ENCODE measurements around the gene PRPF6. TPM values are rescaled to one million over a fixed set of nuclear protein-coding genes. Genes with fewer than 3 reads are reported as not detected.

The PRPF6 gene
- total and polyA plus RNA-seq, 2 donors (not counting 3 experiments of a cell fraction or from before 2014, with no cell fraction given): 35.3 to 67.4 TPM

DNA sequence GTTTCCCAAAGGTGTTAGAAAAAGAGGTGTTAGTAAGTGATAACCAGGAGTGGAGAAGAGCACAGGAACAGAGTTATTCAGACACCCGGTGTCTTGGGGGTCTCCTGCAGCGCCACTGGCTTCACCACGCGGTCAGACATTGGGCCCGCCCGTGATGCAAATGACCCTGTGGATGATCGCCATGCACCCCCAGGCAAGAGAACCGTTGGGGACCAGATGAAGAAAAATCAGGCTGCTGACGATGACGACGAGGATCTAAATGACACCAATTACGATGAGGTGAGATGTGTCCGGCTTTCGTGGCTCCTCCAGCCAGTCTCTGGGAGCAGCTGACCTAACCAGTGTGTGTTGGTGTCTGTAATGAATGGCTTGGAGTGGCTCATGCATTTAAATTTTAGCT, 2.0 kb downstream of the PRPF6 start:
- POLR2A ChIA-PET: no interaction called here

DNA sequence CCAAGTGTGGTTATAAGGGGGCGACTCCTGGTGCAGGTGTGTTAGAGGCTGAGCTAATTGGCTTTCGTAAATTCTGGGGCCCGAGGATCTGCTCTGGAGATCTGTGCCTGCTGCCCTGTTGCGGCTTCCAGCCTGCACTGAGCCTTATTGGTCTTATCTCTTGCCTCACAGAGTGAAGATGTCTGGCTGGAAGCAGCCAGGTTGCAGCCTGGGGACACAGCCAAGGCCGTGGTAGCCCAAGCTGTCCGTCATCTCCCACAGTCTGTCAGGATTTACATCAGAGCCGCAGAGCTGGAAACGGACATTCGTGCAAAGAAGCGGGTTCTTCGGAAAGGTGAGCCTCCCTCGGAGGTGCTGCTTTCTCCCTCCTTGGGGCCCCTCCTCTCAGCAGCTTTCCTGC, 20.0 kb downstream of the PRPF6 start:
- H3K9ac ChIP-seq (replicated peaks; ENCODE audit: extremely low read depth, insufficient read depth, low read length): no peak overlapping the region
- H3K9me1 ChIP-seq (replicated peaks; ENCODE audit: control insufficient read depth, extremely low read depth, insufficient read depth, low read length): no peaks in the 10 kb centered on the region
- H3K27me3 ChIP-seq (ENCODE audit: control insufficient read depth in 2 of 2, insufficient read depth in 2 of 2, low read length in 2 of 2): no peaks in the 10 kb centered on the region
- no peaks in the 10 kb centered on the region for H3K4me1 ChIP-seq (ENCODE audit: control insufficient read depth, extremely low read depth, insufficient read depth, low read length)
- no peak for TF ChIP-seq POLR2AphosphoS5 (IDR thresholded peaks at IDR 0.05; ENCODE audit: insufficient read depth, low read depth, low read length)
- TF ChIP-seq MYC (IDR thresholded peaks at IDR 0.05; ENCODE audit: low read depth, low read length): no peak
- TF ChIP-seq, protein P1, sequence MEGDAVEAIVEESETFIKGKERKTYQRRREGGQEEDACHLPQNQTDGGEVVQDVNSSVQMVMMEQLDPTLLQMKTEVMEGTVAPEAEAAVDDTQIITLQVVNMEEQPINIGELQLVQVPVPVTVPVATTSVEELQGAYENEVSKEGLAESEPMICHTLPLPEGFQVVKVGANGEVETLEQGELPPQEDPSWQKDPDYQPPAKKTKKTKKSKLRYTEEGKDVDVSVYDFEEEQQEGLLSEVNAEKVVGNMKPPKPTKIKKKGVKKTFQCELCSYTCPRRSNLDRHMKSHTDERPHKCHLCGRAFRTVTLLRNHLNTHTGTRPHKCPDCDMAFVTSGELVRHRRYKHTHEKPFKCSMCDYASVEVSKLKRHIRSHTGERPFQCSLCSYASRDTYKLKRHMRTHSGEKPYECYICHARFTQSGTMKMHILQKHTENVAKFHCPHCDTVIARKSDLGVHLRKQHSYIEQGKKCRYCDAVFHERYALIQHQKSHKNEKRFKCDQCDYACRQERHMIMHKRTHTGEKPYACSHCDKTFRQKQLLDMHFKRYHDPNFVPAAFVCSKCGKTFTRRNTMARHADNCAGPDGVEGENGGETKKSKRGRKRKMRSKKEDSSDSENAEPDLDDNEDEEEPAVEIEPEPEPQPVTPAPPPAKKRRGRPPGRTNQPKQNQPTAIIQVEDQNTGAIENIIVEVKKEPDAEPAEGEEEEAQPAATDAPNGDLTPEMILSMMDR (IDR thresholded peaks at IDR 0.05; ENCODE audit: extremely low read depth in 1 of 2, insufficient read depth in 1 of 2, low read depth in 1 of 2, low read length in 2 of 2): no peak
- TF ChIP-seq, protein P2, sequence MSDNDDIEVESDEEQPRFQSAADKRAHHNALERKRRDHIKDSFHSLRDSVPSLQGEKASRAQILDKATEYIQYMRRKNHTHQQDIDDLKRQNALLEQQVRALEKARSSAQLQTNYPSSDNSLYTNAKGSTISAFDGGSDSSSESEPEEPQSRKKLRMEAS (IDR thresholded peaks at IDR 0.05; ENCODE audit: insufficient read depth, insufficient read length): no peak
- no peak for TF ChIP-seq EZH2 (IDR thresholded peaks at IDR 0.05; ENCODE audit: borderline replicate concordance, low read depth, low read length, severe bottlenecking)
- no peak for TF ChIP-seq FOS (IDR thresholded peaks at IDR 0.05; ENCODE audit: borderline replicate concordance, insufficient read depth, low read length)
- TF ChIP-seq JUN (IDR thresholded peaks at IDR 0.05; ENCODE audit: borderline replicate concordance, insufficient read depth, insufficient read length, low read depth): no peak
- TF ChIP-seq POLR2A (IDR thresholded peaks at IDR 0.05; ENCODE audit: low read depth, low read length): no peak
- no peak for TF ChIP-seq GATA2 (IDR thresholded peaks at IDR 0.05; ENCODE audit: insufficient read depth, insufficient read length, low read depth, low read length)
- dilution Hi-C loops (cut with MboI; ENCODE audit: extremely low pct_ligation_motif_present, low sequenced_read_pairs) (no loop called here), intact Hi-C loops (cut with micrococcal nuclease) (no loop called here)
- FAIRE-seq: no peak
- H4K20me1 ChIP-seq (replicated peaks; ENCODE audit: control insufficient read depth, extremely low read depth, insufficient read depth, low read length): no peaks in the 10 kb centered on the region
- peaks cover 8 to 56% of the 10 kb centered on the region in 2 experiments for H3K36me3 ChIP-seq (ENCODE audit: control insufficient read depth in 2 of 2, extremely low read depth in 1 of 2, insufficient read depth in 2 of 2, low read length in 2 of 2)
- H3K9me3 ChIP-seq (replicated peaks; ENCODE audit: control insufficient read depth, insufficient read depth, low read length): no peaks in the 10 kb centered on the region
- no peak overlapping the region for H2AFZ ChIP-seq (ENCODE audit: low read depth, low read length)
- no peaks in the 10 kb centered on the region for H3K79me2 ChIP-seq (ENCODE audit: control insufficient read depth, insufficient read depth, low read length)
- no peak overlapping the region for H3K4me3 ChIP-seq (replicated peaks in 1 of 3; ENCODE audit: insufficient read depth in 1 of 3, low read depth in 1 of 3, low read length in 3 of 3)
- ChIA-PET POLR2A (interaction anchor here (0.6 kb wide), 1 partner anchor 31 kb away, joined by 5 read pairs; no protein-coding TSS in a partner anchor), CTCF (no interaction called here)
- no TSS peak for BruUV-seq (replicated peaks)
- no peak for DNase-seq (ENCODE audit: low read depth, low spot score)
- H3K27ac ChIP-seq (ENCODE audit: insufficient read depth, low read depth, low read length): no peak overlapping the region
- H3K4me2 ChIP-seq (ENCODE audit: insufficient read depth, low read length): no peak overlapping the region

More for the DNA sequence above, 2.0 kb downstream of the PRPF6 start:
- Histone ChIP-seq H3K4me2 (ENCODE audit: insufficient read depth, low read length) (no peak overlapping the region), H3K9me3 (replicated peaks; ENCODE audit: control insufficient read depth, insufficient read depth, low read length) (no peaks in the 10 kb centered on the region), H3K4me1 (ENCODE audit: control insufficient read depth, extremely low read depth, insufficient read depth, low read length) (peaks cover 20% of the 10 kb centered on the region), H3K27ac (ENCODE audit: insufficient read depth, low read depth, low read length) (no peak overlapping the region), H3K36me3 (ENCODE audit: control insufficient read depth in 2 of 2, extremely low read depth in 1 of 2, insufficient read depth in 2 of 2, low read length in 2 of 2) (peaks cover 3 to 12% of the 10 kb centered on the region in 2 experiments), H3K9ac (replicated peaks; ENCODE audit: extremely low read depth, insufficient read depth, low read length) (no peak overlapping the region), H4K20me1 (replicated peaks; ENCODE audit: control insufficient read depth, extremely low read depth, insufficient read depth, low read length) (no peaks in the 10 kb centered on the region), H3K4me3 (replicated peaks in 1 of 3; ENCODE audit: insufficient read depth in 1 of 3, low read depth in 1 of 3, low read length in 3 of 3) (no peak overlapping the region), H3K27me3 (ENCODE audit: control insufficient read depth in 2 of 2, insufficient read depth in 2 of 2, low read length in 2 of 2) (no peaks in the 10 kb centered on the region), H3K9me1 (replicated peaks; ENCODE audit: control insufficient read depth, extremely low read depth, insufficient read depth, low read length) (no peaks in the 10 kb centered on the region), H3K79me2 (ENCODE audit: control insufficient read depth, insufficient read depth, low read length) (peaks cover 16% of the 10 kb centered on the region), H2AFZ (ENCODE audit: low read depth, low read length) (no peak overlapping the region)
- CTCF ChIA-PET: interaction anchor here (1.4 to 4.2 kb wide), 3 partner anchors 9 to 75 kb away, joined by 3 to 34 read pairs (median 6); no protein-coding TSS in a partner anchor
- intact Hi-C loops (cut with micrococcal nuclease) (no loop called here), dilution Hi-C loops (cut with MboI; ENCODE audit: extremely low pct_ligation_motif_present, low sequenced_read_pairs) (no loop called here)
- no peak for DNase-seq (ENCODE audit: low read depth, low spot score)
- TF ChIP-seq JUN (IDR thresholded peaks at IDR 0.05; ENCODE audit: borderline replicate concordance, insufficient read depth, insufficient read length, low read depth): no peak
- TF ChIP-seq, protein P2 (IDR thresholded peaks at IDR 0.05; ENCODE audit: insufficient read depth, insufficient read length): no peak
- no peak for TF ChIP-seq POLR2A (IDR thresholded peaks at IDR 0.05; ENCODE audit: low read depth, low read length)
- no TSS peak for BruUV-seq (replicated peaks)
- FAIRE-seq: no peak
